BLaER1 (cell line): ENCODE results near the gene DENND1B.

ENCODE experiments used
- H3K27ac ChIP-seq: shearing (Covaris generic); formaldehyde crosslinking; 2 replicates; pipeline ENCODE4 v1.8.1; 2022
- H3K27me3 ChIP-seq: shearing (Covaris generic); formaldehyde crosslinking; 2 replicates; pipeline ENCODE4 v1.8.1; 2022
- H3K36me3 ChIP-seq: shearing (Covaris generic); formaldehyde crosslinking; 2 replicates; pipeline ENCODE4 v1.8.1; 2022
- H3K4me1 ChIP-seq: shearing (Covaris generic); formaldehyde crosslinking; 2 replicates; pipeline ENCODE4 v1.8.1; 2022
- H3K4me2 ChIP-seq: shearing (Covaris generic); formaldehyde crosslinking; 2 replicates; pipeline ENCODE4 v1.8.1; 2022
- H3K4me3 ChIP-seq: shearing (Covaris generic); formaldehyde crosslinking; 2 replicates; pipeline ENCODE4 v1.8.1; 2022
- H3K9ac ChIP-seq: shearing (Covaris generic); formaldehyde crosslinking; 2 replicates; pipeline ENCODE4 v1.8.1; 2022
- H3K9me3 ChIP-seq: shearing (Covaris generic); formaldehyde crosslinking; 2 replicates; pipeline ENCODE4 v1.8.1; 2022
- H4K20me1 ChIP-seq: shearing (Covaris generic); formaldehyde crosslinking; 2 replicates; pipeline ENCODE4 v1.8.1; 2022
- Cebpa-rat ChIP-seq: shearing (Covaris generic); IDR thresholded peaks from 2 replicates; pipeline ENCODE4 v1.8.1; 2022

The DENND1B gene

GRCh38 chr1:197786280-197786679, 11.0 kb upstream of the DENND1B start:
- H4K20me1 ChIP-seq = no peaks in the 10 kb centered on the region
- no peaks in the 10 kb centered on the region for H3K36me3 ChIP-seq
- no peak overlapping the region for H3K4me3 ChIP-seq
- H3K9me3 ChIP-seq = no peaks in the 10 kb centered on the region
- H3K9ac ChIP-seq = no peak overlapping the region
- no peak for TF ChIP-seq Cebpa-rat
- H3K27ac ChIP-seq = no peak overlapping the region
- H3K4me2 ChIP-seq = no peak overlapping the region
- no peaks in the 10 kb centered on the region; the same call in 1 of the 2 replicates for H3K4me1 ChIP-seq
- H3K27me3 ChIP-seq = no peaks in the 10 kb centered on the region

GRCh38 chr1:197783510-197783948, 8.2 kb upstream of the DENND1B start:
- no peaks in the 10 kb centered on the region for H3K27me3 ChIP-seq
- H4K20me1 ChIP-seq = no peaks in the 10 kb centered on the region
- no peaks in the 10 kb centered on the region for H3K36me3 ChIP-seq
- H3K4me1 ChIP-seq = peaks cover 4% of the 10 kb centered on the region
- H3K27ac ChIP-seq = no peak overlapping the region
- no peak overlapping the region for H3K9ac ChIP-seq
- no peak for TF ChIP-seq Cebpa-rat
- no peak overlapping the region for H3K4me2 ChIP-seq
- H3K4me3 ChIP-seq = no peak overlapping the region
- H3K9me3 ChIP-seq = no peaks in the 10 kb centered on the region; the same call in 1 of the 2 replicates

GRCh38 chr1:197782722-197783360, 7.6 kb upstream of the DENND1B start:
- Histone ChIP-seq H3K9ac (no peak overlapping the region), H3K4me1 (peaks cover 11% of the 10 kb centered on the region), H3K27ac (no peak overlapping the region), H3K36me3 (no peaks in the 10 kb centered on the region), H3K4me3 (no peak overlapping the region), H4K20me1 (no peaks in the 10 kb centered on the region), H3K27me3 (no peaks in the 10 kb centered on the region), H3K9me3 (no peaks in the 10 kb centered on the region; the same call in 1 of the 2 replicates), H3K4me2 (no peak overlapping the region)
- TF ChIP-seq Cebpa-rat = no peak

- Histone ChIP-seq H3K4me3 (no peak overlapping the region), H3K4me1 (peaks cover 11% of the 10 kb centered on the region), H3K27ac (no peak overlapping the region), H3K4me2 (no peak overlapping the region), H4K20me1 (no peaks in the 10 kb centered on the region), H3K9ac (no peak overlapping the region), H3K36me3 (no peaks in the 10 kb centered on the region), H3K27me3 (no peaks in the 10 kb centered on the region), H3K9me3 (no peaks in the 10 kb centered on the region; the same call in 1 of the 2 replicates)
- no peak for TF ChIP-seq Cebpa-rat
Observed at GRCh38 chr1:197781968-197782721, 6.9 kb upstream of the DENND1B start.

- Histone ChIP-seq H3K4me1 (peaks cover 21% of the 10 kb centered on the region), H3K27ac (no peak overlapping the region), H3K4me2 (no peak overlapping the region), H3K36me3 (no peaks in the 10 kb centered on the region), H3K9ac (no peak overlapping the region), H4K20me1 (no peaks in the 10 kb centered on the region), H3K27me3 (peaks cover 15% of the 10 kb centered on the region), H3K9me3 (no peaks in the 10 kb centered on the region; the same call in 1 of the 2 replicates), H3K4me3 (no peak overlapping the region)
- TF ChIP-seq Cebpa-rat = no peak
Observed at GRCh38 chr1:197779921-197780320, 4.6 kb upstream of the DENND1B start.

GRCh38 chr1:197778366-197778945, 3.2 kb upstream of the DENND1B start:
- Histone ChIP-seq H3K4me2 (peak overlapping the region; percentile 60), H3K4me3 (no peak overlapping the region), H3K27me3 (peaks cover 30% of the 10 kb centered on the region), H4K20me1 (no peaks in the 10 kb centered on the region), H3K36me3 (no peaks in the 10 kb centered on the region), H3K9ac (no peak overlapping the region), H3K27ac (no peak overlapping the region), H3K9me3 (no peaks in the 10 kb centered on the region; the same call in 1 of the 2 replicates), H3K4me1 (peaks cover 31% of the 10 kb centered on the region)
- TF ChIP-seq Cebpa-rat = no peak

GRCh38 chr1:197776351-197777105, 1.2 kb upstream of the DENND1B start:
- H3K9ac ChIP-seq = no peak overlapping the region
- no peak overlapping the region; the same call in 1 of the 2 replicates for H3K4me2 ChIP-seq
- H3K4me3 ChIP-seq = no peak overlapping the region
- TF ChIP-seq Cebpa-rat = no peak
- peaks cover 41% of the 10 kb centered on the region for H3K27me3 ChIP-seq
- H3K27ac ChIP-seq = no peak overlapping the region
- H3K36me3 ChIP-seq = no peaks in the 10 kb centered on the region
- H4K20me1 ChIP-seq = no peaks in the 10 kb centered on the region
- peaks cover 35% of the 10 kb centered on the region for H3K4me1 ChIP-seq
- H3K9me3 ChIP-seq = no peaks in the 10 kb centered on the region; the same call in 1 of the 2 replicates

- peak overlapping the region; percentile 83 for H3K9ac ChIP-seq
- peak overlapping the region; percentile 92 for H3K4me2 ChIP-seq
- peaks cover 35% of the 10 kb centered on the region for H3K4me1 ChIP-seq
- TF ChIP-seq Cebpa-rat = no peak
- H3K36me3 ChIP-seq = no peaks in the 10 kb centered on the region
- H3K4me3 ChIP-seq = peak overlapping the region; percentile 87
- no peaks in the 10 kb centered on the region for H4K20me1 ChIP-seq
- no peaks in the 10 kb centered on the region for H3K9me3 ChIP-seq
- peaks cover 41% of the 10 kb centered on the region for H3K27me3 ChIP-seq
- H3K27ac ChIP-seq = peak overlapping the region; percentile 86
Observed at GRCh38 chr1:197774466-197775281, 606 bp downstream of the DENND1B start.

GRCh38 chr1:197773856-197774255, 1.4 kb downstream of the DENND1B start:
- Histone ChIP-seq H3K4me3 (peak overlapping the region; percentile 87), H3K9me3 (no peaks in the 10 kb centered on the region), H3K4me1 (peaks cover 34% of the 10 kb centered on the region), H3K9ac (no peak overlapping the region), H4K20me1 (no peaks in the 10 kb centered on the region), H3K27ac (no peak overlapping the region), H3K36me3 (no peaks in the 10 kb centered on the region), H3K4me2 (peak overlapping the region; percentile 92), H3K27me3 (peaks cover 41% of the 10 kb centered on the region)
- TF ChIP-seq Cebpa-rat = no peak
